ENCODE results near the gene HTRA2.

- TF ChIP-seq POLR2AphosphoS5 (IDR thresholded peaks at IDR 0.05): no peak
- TF ChIP-seq POLR2A (IDR thresholded peaks at IDR 0.05): no peak
- no peak for TF ChIP-seq CTCF (IDR thresholded peaks at IDR 0.05)
- no peak for TF ChIP-seq EP300 (IDR thresholded peaks at IDR 0.05)
Measured at GRCh38 chr2:74577448-74577847, 47.7 kb downstream of the HTRA2 start.
